AG04449 (cell line): ENCODE results near the gene TRIM62.

Source experiments
- CTCF ChIA-PET: fragments of 350-600 bp; formaldehyde crosslinking; extraction: SDS; loops from one replicate; lab custom pipeline; 2021; ENCODE audit warnings: antibody characterized with exemption; lab: Yijun Ruan, JAX
- POLR2A ChIA-PET: fragments of 400-600, 350-600 bp; formaldehyde crosslinking; extraction: SDS; loops from one replicate; lab custom pipeline; 2020; ENCODE audit warnings: antibody characterized with exemption, inconsistent platforms; lab: Yijun Ruan, JAX
- DNase-seq: peaks from one replicate; pipeline ENCODE4 v3.0.0-alpha.2; 2010; ENCODE audit warnings: low read depth, low spot score
- H3K4me3 ChIP-seq: 2 replicates; pipeline ENCODE4 v1.5.1; 2011; ENCODE audit warnings: low read depth, mild to moderate bottlenecking, control low read depth, low read length
- TF ChIP-seq, protein P1 (sequence below): IDR thresholded peaks from one replicate; pipeline ENCODE4 v1.5.1; 2011; ENCODE audit warnings: mild to moderate bottlenecking, moderate library complexity, low read length, control low read depth, inconsistent platforms; ENCODE audit not compliant: insufficient read depth; ENCODE audit errors: missing control alignments

TRIM62 gene

DNA sequence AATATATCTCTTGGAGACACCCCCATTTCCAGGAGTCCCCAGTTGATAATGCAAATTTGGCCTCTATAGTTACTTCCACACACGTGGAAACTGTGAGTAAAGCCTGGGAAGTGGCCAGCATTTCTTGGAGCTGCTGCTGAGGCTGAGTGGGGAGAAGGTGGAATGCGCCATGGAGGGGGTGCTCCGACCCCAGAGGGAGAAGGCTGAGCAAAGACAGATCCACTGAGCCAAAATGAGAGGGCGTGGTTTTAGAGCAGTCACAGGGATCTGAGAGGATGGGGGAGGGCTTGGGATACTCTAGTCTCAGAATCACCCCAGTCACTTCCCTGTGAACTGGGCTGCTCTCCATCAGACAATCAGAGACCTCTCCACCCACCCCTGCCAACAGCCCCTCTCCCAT, 38.7 kb downstream of the TRIM62 start:
- no peak for DNase-seq
- TF ChIP-seq, protein P1, sequence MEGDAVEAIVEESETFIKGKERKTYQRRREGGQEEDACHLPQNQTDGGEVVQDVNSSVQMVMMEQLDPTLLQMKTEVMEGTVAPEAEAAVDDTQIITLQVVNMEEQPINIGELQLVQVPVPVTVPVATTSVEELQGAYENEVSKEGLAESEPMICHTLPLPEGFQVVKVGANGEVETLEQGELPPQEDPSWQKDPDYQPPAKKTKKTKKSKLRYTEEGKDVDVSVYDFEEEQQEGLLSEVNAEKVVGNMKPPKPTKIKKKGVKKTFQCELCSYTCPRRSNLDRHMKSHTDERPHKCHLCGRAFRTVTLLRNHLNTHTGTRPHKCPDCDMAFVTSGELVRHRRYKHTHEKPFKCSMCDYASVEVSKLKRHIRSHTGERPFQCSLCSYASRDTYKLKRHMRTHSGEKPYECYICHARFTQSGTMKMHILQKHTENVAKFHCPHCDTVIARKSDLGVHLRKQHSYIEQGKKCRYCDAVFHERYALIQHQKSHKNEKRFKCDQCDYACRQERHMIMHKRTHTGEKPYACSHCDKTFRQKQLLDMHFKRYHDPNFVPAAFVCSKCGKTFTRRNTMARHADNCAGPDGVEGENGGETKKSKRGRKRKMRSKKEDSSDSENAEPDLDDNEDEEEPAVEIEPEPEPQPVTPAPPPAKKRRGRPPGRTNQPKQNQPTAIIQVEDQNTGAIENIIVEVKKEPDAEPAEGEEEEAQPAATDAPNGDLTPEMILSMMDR = no peak
- POLR2A ChIA-PET = interaction anchor here (0.7 to 1.6 kb wide), 2 partner anchors 8 to 30 kb away, joined by 3 to 4 read pairs; no protein-coding TSS in a partner anchor
- CTCF ChIA-PET = interaction anchor here (1.2 to 13.7 kb wide), 4 partner anchors 16 to 153 kb away, joined by 3 to 168 read pairs (median 14); no protein-coding TSS in a partner anchor
- no peak overlapping the region for H3K4me3 ChIP-seq

DNA sequence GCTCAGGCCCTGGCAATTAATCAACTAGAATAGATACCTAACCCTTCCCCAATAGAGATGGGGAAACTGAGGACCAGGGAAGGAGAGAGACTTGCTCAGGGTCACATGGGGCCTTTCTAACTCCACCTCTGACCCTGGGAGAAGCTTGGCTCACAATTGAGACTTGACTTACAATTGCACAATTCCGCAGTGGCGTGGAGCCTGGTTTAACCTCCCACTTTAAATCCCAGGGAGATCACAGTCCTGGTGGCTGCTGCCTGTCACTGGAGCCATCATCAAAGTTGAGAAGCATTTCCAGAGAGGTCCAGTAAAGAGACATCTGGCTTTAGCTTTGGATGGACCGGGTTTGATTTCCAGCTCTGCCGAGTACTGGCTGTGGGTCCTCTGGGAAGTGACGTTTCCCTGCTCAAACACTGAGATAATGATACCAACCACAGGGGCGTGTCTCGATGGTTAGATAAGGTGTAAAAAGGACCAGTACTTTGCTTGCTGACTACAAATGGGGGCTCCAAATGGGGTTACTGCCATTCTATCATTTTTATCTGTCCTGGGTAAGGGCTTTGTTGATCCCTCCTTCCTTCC, 39.3 kb downstream of the TRIM62 start:
- DNase-seq = no peak
- ChIA-PET CTCF (interaction anchor here (1.0 to 13.7 kb wide), 4 partner anchors 15 to 313 kb away, joined by 3 to 168 read pairs (median 14); no protein-coding TSS in a partner anchor), POLR2A (interaction anchor here (0.9 kb wide), 1 partner anchor 15 kb away, joined by 4 read pairs; no protein-coding TSS in a partner anchor)
- H3K4me3 ChIP-seq = no peak overlapping the region
- TF ChIP-seq, protein P1 = no peak

DNA sequence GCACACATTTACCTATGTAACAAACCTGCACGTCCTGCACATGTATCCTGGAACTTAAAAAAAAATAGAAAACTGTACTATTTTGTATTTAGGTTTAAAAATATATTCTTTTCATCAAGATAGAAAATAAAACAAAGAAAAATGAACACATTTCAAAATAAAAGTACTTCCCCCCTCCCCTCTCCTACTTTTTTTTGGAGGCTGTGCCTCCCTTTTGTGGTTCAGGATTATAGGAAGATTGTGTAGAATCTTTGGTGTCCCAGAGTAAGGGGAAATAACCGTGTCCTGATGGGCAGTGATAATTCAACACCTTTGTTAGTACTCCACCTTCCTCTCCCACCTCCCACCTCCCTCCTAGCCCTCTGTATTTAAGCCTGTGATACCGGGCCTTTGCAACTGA, 40.1 kb downstream of the TRIM62 start:
- no peak for DNase-seq
- H3K4me3 ChIP-seq = no peak overlapping the region
- POLR2A ChIA-PET = interaction anchor here (0.7 to 0.9 kb wide), 2 partner anchors 9 to 15 kb away, joined by 3 to 4 read pairs; no protein-coding TSS in a partner anchor
- CTCF ChIA-PET = interaction anchor here (0.9 to 13.7 kb wide), 5 partner anchors 14 to 314 kb away, joined by 3 to 168 read pairs (median 13); no protein-coding TSS in a partner anchor
- TF ChIP-seq, protein P1 = no peak

DNA sequence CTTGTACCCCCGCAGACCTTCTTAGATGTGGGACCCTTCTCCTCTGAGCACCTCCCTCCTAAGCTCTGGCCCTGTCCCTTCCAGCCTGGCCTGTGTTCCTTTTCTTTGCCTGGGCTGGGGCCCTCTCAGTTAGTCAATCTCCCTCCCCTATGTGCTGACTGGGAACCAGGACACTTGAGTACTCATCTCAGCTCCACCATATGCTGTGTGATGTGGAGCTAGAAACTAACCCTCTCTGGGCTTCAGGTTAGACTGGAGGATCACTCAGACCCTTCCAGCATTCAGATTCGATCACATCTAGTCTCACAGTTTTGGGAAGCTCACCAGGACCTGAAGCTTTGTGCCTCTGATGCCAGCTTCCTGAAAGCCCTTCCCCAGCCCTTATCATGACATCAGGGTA, 40.6 kb downstream of the TRIM62 start:
- TF ChIP-seq, protein P1 = no peak
- ChIA-PET CTCF (interaction anchor here (0.9 to 13.7 kb wide), 5 partner anchors 14 to 155 kb away, joined by 3 to 168 read pairs (median 5); no protein-coding TSS in a partner anchor), POLR2A (interaction anchor here (0.6 to 0.7 kb wide), 2 partner anchors 10 to 12 kb away, joined by 3 read pairs; no protein-coding TSS in a partner anchor)
- DNase-seq = no peak
- H3K4me3 ChIP-seq = no peak overlapping the region

DNA sequence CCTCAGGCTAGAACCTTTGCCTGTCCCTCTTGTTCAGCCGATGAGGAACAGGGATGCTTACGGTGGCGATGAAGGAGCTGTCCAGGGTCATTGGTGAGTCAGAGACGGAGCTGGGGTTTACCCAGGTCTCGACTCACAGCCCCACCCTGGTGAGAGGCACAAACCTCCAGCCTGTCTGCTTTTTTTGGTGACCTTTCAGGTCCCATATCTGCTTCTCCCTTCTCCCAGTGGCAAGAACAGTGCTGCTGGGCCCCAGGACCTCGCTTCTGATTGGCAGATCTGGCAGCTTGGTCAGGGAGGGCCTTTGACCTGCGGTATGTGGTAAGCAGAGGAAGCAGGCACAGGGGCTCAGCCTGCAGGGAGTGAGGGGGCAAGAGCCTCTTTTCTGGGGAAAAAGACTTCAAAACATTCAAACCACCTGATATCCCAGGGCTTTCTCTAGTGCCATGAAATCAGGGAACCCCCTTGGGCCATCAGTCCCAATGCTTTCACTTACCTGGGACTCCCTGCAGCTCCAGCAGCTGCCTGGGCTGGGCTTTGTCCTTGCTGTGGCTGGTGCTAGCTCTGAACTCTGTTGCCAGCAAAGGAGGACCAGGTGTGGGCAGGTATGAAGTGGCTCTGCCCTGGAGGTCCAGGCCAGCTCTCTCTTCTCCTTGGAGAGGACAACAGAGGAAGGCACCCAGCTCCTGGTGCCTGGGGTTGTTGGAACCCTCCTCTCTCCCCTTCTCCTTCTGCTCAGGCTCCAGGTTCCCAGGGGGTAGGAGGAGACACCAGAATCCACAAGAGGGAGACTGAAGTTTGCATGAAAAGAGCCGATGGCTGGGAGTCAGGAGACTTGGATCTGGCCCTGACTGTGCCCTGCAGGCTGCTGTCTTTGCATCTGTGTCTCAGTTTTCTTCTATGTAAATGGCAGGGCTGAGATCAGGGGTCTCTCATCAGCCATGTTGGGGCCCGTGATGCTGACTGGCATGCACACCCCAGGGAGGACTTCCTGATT, 41.4 kb downstream of the TRIM62 start:
- POLR2A ChIA-PET = interaction anchor here (0.6 to 0.7 kb wide), 2 partner anchors 11 kb away, joined by 3 read pairs; no protein-coding TSS in a partner anchor
- no peak overlapping the region for H3K4me3 ChIP-seq

More for the DNA sequence above, 41.4 kb downstream of the TRIM62 start:
- TF ChIP-seq, protein P1 = peak; percentile 16
- no peak for DNase-seq
- CTCF ChIA-PET = interaction anchor here (0.9 to 13.7 kb wide), 7 partner anchors 10 to 155 kb away, joined by 3 to 168 read pairs (median 5); no protein-coding TSS in a partner anchor
